Caki2 (cell line): ENCODE results near the gene DTHD1. TPM values are rescaled to one million over a fixed set of nuclear protein-coding genes. Genes with fewer than 3 reads are reported as not detected.

ENCODE experiments used
- DNase-seq: peaks from one replicate; pipeline ENCODE4 v3.0.0-alpha.2; 2015; ENCODE audit warnings: low read depth
- in situ Hi-C: cut with HindIII; loops from 2 replicates; pipeline ENCODE4 v1.10.0; 2016; ENCODE audit warnings: low sequenced_read_pairs, low pct_unique_long_range_greater_than_20kb, mixed read lengths
- total RNA-seq: library from RNA; depleted of rRNA; stranded (reverse); fragments of >200 nt; shearing (Covaris generic); gene quantifications from 2 replicates; pipeline ENCODE4 v1.2.3, GENCODE V29; 2014; ENCODE audit warnings: low replicate concordance

The DTHD1 gene
- total RNA-seq, 1 experiment from 2014 or later, result not detected

GRCh38 chr4:36267486-36268268 is 13.7 kb upstream of the DTHD1 start:
- no peak for DNase-seq
- in situ Hi-C loops, result no loop called here

- in situ Hi-C loops, result no loop called here
Measured at GRCh38 chr4:36269101-36269500, 12.3 kb upstream of the DTHD1 start.

GRCh38 chr4:36269533-36270173 is 11.8 kb upstream of the DTHD1 start:
- in situ Hi-C loops, result no loop called here
- no peak for DNase-seq

More at GRCh38 chr4:36269101-36269500, 12.3 kb upstream of the DTHD1 start:
- DNase-seq, result no peak

GRCh38 chr4:36273276-36273675 is 8.1 kb upstream of the DTHD1 start:
- DNase-seq, result no peak
- in situ Hi-C loops, result no loop called here

- in situ Hi-C loops, result no loop called here
- no peak for DNase-seq
Measured at GRCh38 chr4:36274158-36274557, 7.3 kb upstream of the DTHD1 start.

- in situ Hi-C loops, result no loop called here
- no peak for DNase-seq
Measured at GRCh38 chr4:36277533-36277932, 3.9 kb upstream of the DTHD1 start.

- no peak for DNase-seq
- in situ Hi-C loops, result no loop called here
Measured at GRCh38 chr4:36278789-36279188, 2.6 kb upstream of the DTHD1 start.

- in situ Hi-C loops, result no loop called here
- no peak for DNase-seq
Measured at GRCh38 chr4:36280555-36280954, 861 bp upstream of the DTHD1 start.

- no peak for DNase-seq
- in situ Hi-C loops, result no loop called here
Measured at GRCh38 chr4:36282503-36283030, 1.2 kb downstream of the DTHD1 start.

- DNase-seq, result no peak
- in situ Hi-C loops, result no loop called here
Measured at GRCh38 chr4:36283912-36284465, 2.6 kb downstream of the DTHD1 start.

GRCh38 chr4:36285784-36286480 is 4.5 kb downstream of the DTHD1 start:
- in situ Hi-C loops, result no loop called here
- DNase-seq, result peak; percentile 24

GRCh38 chr4:36286481-36286871 is 5.1 kb downstream of the DTHD1 start:
- no peak for DNase-seq
- in situ Hi-C loops, result no loop called here

- in situ Hi-C loops, result no loop called here
- DNase-seq, result no peak
Measured at GRCh38 chr4:36288731-36289426, 7.5 kb downstream of the DTHD1 start.

- in situ Hi-C loops, result no loop called here
- DNase-seq, result no peak
Measured at GRCh38 chr4:36290641-36291040, 9.2 kb downstream of the DTHD1 start.

GRCh38 chr4:36292556-36293188 is 11.3 kb downstream of the DTHD1 start:
- in situ Hi-C loops, result no loop called here
- no peak for DNase-seq

GRCh38 chr4:36301127-36301526 is 19.7 kb downstream of the DTHD1 start:
- in situ Hi-C loops, result no loop called here
- DNase-seq, result no peak

- in situ Hi-C loops, result no loop called here
- DNase-seq, result no peak
Measured at GRCh38 chr4:36303426-36304137, 22.2 kb downstream of the DTHD1 start.
